MM.1S (cell line): ENCODE results near the gene ZDHHC13.

Experiments
- DNase-seq: peaks from one replicate; pipeline ENCODE4 v3.0.0-alpha.2; 2015
- H2AFZ ChIP-seq: fragments of 300-600 bp; sonication (generic); 2 replicates; pipeline ENCODE4 v1.6.0; 2016; ENCODE audit warnings: antibody characterized with exemption, low read length
- H3F3A ChIP-seq: fragments of 300-600 bp; sonication (generic); 2 replicates; pipeline ENCODE4 v1.6.1; 2016; ENCODE audit warnings: mild to moderate bottlenecking, antibody characterized with exemption, low read length, moderate library complexity, mixed read lengths; ENCODE audit not compliant: insufficient read depth
- H3K27ac ChIP-seq: fragments of 300-600 bp; sonication (generic); 2 replicates; pipeline ENCODE4 v1.5.1; 2016; ENCODE audit warnings: mild to moderate bottlenecking, low read length
- H3K27me3 ChIP-seq: fragments of 300-600 bp; sonication (generic); replicated peaks from 2 replicates; pipeline ENCODE4 v1.6.0; 2016; ENCODE audit warnings: low read length; ENCODE audit not compliant: insufficient read depth
- H3K36me3 ChIP-seq: fragments of 300-600 bp; sonication (generic); replicated peaks from 2 replicates; pipeline ENCODE4 v1.6.1; 2016; ENCODE audit warnings: mild to moderate bottlenecking, low read length, mixed read lengths; ENCODE audit not compliant: insufficient read depth
- H3K4me1 ChIP-seq: fragments of 300-600 bp; sonication (generic); 2 replicates; pipeline ENCODE4 v1.6.1; 2016; ENCODE audit warnings: low read length, mixed read lengths
- H3K4me2 ChIP-seq: fragments of 300-600 bp; sonication (generic); 2 replicates; pipeline ENCODE4 v1.6.0; 2016; ENCODE audit warnings: low read depth, low read length
- H3K4me3 ChIP-seq: fragments of 300-600 bp; sonication (generic); 2 replicates; pipeline ENCODE4 v1.5.1; 2016; ENCODE audit warnings: low read length, mixed read lengths
- H3K79me2 ChIP-seq: fragments of 300-600 bp; sonication (generic); 2 replicates; pipeline ENCODE4 v1.6.1; 2016; ENCODE audit warnings: mixed run types, low read length, mixed read lengths
- H3K9ac ChIP-seq: fragments of 300-600 bp; sonication (generic); 2 replicates; pipeline ENCODE4 v1.6.1; 2016; ENCODE audit warnings: low read length, mixed read lengths
- H3K9me2 ChIP-seq: fragments of 300-600 bp; sonication (generic); replicated peaks from 2 replicates; pipeline ENCODE4 v1.6.1; 2016; ENCODE audit warnings: mild to moderate bottlenecking, low read length, mixed read lengths; ENCODE audit not compliant: insufficient read depth
- H3K9me3 ChIP-seq: fragments of 300-600 bp; sonication (generic); replicated peaks from 2 replicates; pipeline ENCODE4 v1.6.1; 2016; ENCODE audit warnings: mild to moderate bottlenecking, low read length, mixed read lengths; ENCODE audit not compliant: insufficient read depth
- H4K20me1 ChIP-seq: fragments of 300-600 bp; sonication (generic); 2 replicates; pipeline ENCODE4 v1.6.1; 2016; ENCODE audit warnings: mild to moderate bottlenecking, low read length, moderate library complexity, mixed read lengths; ENCODE audit not compliant: insufficient read depth
- CTCF ChIP-seq: fragments of 300-600 bp; sonication (generic); IDR thresholded peaks from 2 replicates; pipeline ENCODE4 v1.5.1; 2016; ENCODE audit warnings: antibody characterized with exemption, low read length, mixed read lengths
- EZH2 ChIP-seq: fragments of 300-600 bp; sonication (generic); optimal IDR thresholded peaks from 2 replicates; pipeline ENCODE3; 2017; ENCODE audit warnings: low read depth, mild to moderate bottlenecking, antibody characterized with exemption, low read length, mixed read lengths
- EZH2phosphoT487 ChIP-seq: fragments of 300-600 bp; sonication (generic); IDR thresholded peaks from 2 replicates; pipeline ENCODE4 v1.6.1; 2018; ENCODE audit warnings: antibody characterized with exemption, low read length

ZDHHC13 gene

GRCh38 chr11:19101796-19102520 is 15.0 kb upstream of the ZDHHC13 start:
- H2AFZ ChIP-seq: no peak overlapping the region
- H3K9me3 ChIP-seq: no peaks in the 10 kb centered on the region
- no peak overlapping the region for H3K9ac ChIP-seq
- H4K20me1 ChIP-seq: no peaks in the 10 kb centered on the region
- TF ChIP-seq EZH2 (no peak), EZH2phosphoT487 (no peak), CTCF (no peak)
- H3K36me3 ChIP-seq: no peaks in the 10 kb centered on the region
- H3K4me3 ChIP-seq: no peak overlapping the region
- H3K4me1 ChIP-seq: no peaks in the 10 kb centered on the region
- H3K27me3 ChIP-seq: no peaks in the 10 kb centered on the region
- no peak for DNase-seq
- H3F3A ChIP-seq: no peaks in the 10 kb centered on the region
- no peaks in the 10 kb centered on the region for H3K9me2 ChIP-seq
- no peaks in the 10 kb centered on the region for H3K79me2 ChIP-seq
- no peak overlapping the region for H3K27ac ChIP-seq
- no peak overlapping the region for H3K4me2 ChIP-seq

GRCh38 chr11:19102521-19102900 is 14.5 kb upstream of the ZDHHC13 start:
- Histone ChIP-seq H2AFZ (no peak overlapping the region), H3K27me3 (no peaks in the 10 kb centered on the region), H3K9ac (no peak overlapping the region), H3K27ac (no peak overlapping the region), H3K4me2 (no peak overlapping the region), H3K9me2 (no peaks in the 10 kb centered on the region), H3K79me2 (no peaks in the 10 kb centered on the region), H3K9me3 (no peaks in the 10 kb centered on the region), H3F3A (no peaks in the 10 kb centered on the region), H3K4me3 (no peak overlapping the region), H3K36me3 (no peaks in the 10 kb centered on the region), H3K4me1 (no peaks in the 10 kb centered on the region), H4K20me1 (no peaks in the 10 kb centered on the region)
- DNase-seq: no peak
- TF ChIP-seq CTCF: no peak
- no peak for TF ChIP-seq EZH2phosphoT487
- no peak for TF ChIP-seq EZH2

GRCh38 chr11:19105011-19105410 is 12.0 kb upstream of the ZDHHC13 start:
- no peaks in the 10 kb centered on the region for H3K36me3 ChIP-seq
- H3K4me2 ChIP-seq: no peak overlapping the region
- H3K4me1 ChIP-seq: no peaks in the 10 kb centered on the region
- H3K27me3 ChIP-seq: no peaks in the 10 kb centered on the region
- no peak for TF ChIP-seq EZH2
- no peak overlapping the region for H2AFZ ChIP-seq
- DNase-seq: no peak
- no peak overlapping the region for H3K27ac ChIP-seq
- no peaks in the 10 kb centered on the region for H3F3A ChIP-seq
- no peaks in the 10 kb centered on the region for H3K9me2 ChIP-seq
- no peaks in the 10 kb centered on the region for H4K20me1 ChIP-seq
- no peaks in the 10 kb centered on the region for H3K9me3 ChIP-seq
- H3K9ac ChIP-seq: no peak overlapping the region
- no peaks in the 10 kb centered on the region for H3K79me2 ChIP-seq
- no peak overlapping the region for H3K4me3 ChIP-seq

- no peak for DNase-seq
- TF ChIP-seq EZH2phosphoT487 (no peak), CTCF (no peak), EZH2 (no peak)
- H3K9me2 ChIP-seq: no peaks in the 10 kb centered on the region
- H4K20me1 ChIP-seq: no peaks in the 10 kb centered on the region
- H3K9me3 ChIP-seq: no peaks in the 10 kb centered on the region
- no peaks in the 10 kb centered on the region for H3K36me3 ChIP-seq
- H3K27ac ChIP-seq: no peak overlapping the region
- H3K4me1 ChIP-seq: no peaks in the 10 kb centered on the region
- H2AFZ ChIP-seq: no peak overlapping the region
- H3K79me2 ChIP-seq: no peaks in the 10 kb centered on the region
- H3K4me2 ChIP-seq: no peak overlapping the region
- no peak overlapping the region for H3K4me3 ChIP-seq
- H3K9ac ChIP-seq: no peak overlapping the region
- no peaks in the 10 kb centered on the region for H3F3A ChIP-seq
- H3K27me3 ChIP-seq: no peaks in the 10 kb centered on the region
These were observed 9.8 kb upstream of the ZDHHC13 start for GRCh38 chr11:19107125-19107524.
